ENCODE results near the gene ZNF521. TPM values are rescaled to one million over a fixed set of nuclear protein-coding genes. Genes with fewer than 3 reads are reported as not detected.

ZNF521 gene
- total RNA-seq, 1 experiment from 2014 or later = not detected

DNA sequence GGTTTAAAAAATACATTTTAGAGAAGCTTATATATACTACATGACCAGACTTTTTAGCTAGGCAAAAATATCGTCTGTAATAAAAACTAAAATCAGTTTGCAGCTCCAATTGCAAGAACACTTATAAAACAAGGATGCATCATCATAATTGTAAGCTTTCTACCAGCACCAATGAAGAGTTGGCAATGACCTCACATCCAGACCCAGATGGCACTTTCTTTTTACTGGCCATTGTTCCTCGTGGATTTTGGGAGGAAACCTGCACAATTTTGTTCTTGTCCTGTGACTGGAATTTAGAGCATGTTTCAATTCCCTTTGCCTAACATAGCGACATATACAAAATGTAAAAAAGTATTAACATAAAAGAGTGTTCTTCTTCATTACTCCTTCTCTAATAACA lies 174.3 kb downstream of the ZNF521 start:
- no TSS peak for BruUV-seq (replicated peaks)
- ChIA-PET POLR2A (no interaction called here), CTCF (interaction anchor here (0.6 kb wide), 1 partner anchor 30 kb away, joined by 3 read pairs; no protein-coding TSS in a partner anchor)
- no peaks in the 10 kb centered on the region for H3K27me3 Mint-ChIP-seq (ENCODE audit: insufficient read depth, unreplicated experiment)
- H3K4me3 Mint-ChIP-seq (ENCODE audit: unreplicated experiment) = no peak overlapping the region
- no peaks in the 10 kb centered on the region for H3K4me1 Mint-ChIP-seq (ENCODE audit: insufficient read depth, unreplicated experiment)
- DNase-seq (ENCODE audit: unreplicated experiment) = no peak
- TF ChIP-seq, protein P1, sequence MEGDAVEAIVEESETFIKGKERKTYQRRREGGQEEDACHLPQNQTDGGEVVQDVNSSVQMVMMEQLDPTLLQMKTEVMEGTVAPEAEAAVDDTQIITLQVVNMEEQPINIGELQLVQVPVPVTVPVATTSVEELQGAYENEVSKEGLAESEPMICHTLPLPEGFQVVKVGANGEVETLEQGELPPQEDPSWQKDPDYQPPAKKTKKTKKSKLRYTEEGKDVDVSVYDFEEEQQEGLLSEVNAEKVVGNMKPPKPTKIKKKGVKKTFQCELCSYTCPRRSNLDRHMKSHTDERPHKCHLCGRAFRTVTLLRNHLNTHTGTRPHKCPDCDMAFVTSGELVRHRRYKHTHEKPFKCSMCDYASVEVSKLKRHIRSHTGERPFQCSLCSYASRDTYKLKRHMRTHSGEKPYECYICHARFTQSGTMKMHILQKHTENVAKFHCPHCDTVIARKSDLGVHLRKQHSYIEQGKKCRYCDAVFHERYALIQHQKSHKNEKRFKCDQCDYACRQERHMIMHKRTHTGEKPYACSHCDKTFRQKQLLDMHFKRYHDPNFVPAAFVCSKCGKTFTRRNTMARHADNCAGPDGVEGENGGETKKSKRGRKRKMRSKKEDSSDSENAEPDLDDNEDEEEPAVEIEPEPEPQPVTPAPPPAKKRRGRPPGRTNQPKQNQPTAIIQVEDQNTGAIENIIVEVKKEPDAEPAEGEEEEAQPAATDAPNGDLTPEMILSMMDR (IDR thresholded peaks at IDR 0.05; ENCODE audit: unreplicated experiment) = no peak
- H3K36me3 Mint-ChIP-seq (ENCODE audit: insufficient read depth, unreplicated experiment) = no peaks in the 10 kb centered on the region
- no peaks in the 10 kb centered on the region for H3K9me3 Mint-ChIP-seq (ENCODE audit: unreplicated experiment)
- H3K27ac Mint-ChIP-seq (ENCODE audit: low read depth, unreplicated experiment) = no peak overlapping the region
- intact Hi-C loops (cut with micrococcal nuclease) = no loop called here

DNA sequence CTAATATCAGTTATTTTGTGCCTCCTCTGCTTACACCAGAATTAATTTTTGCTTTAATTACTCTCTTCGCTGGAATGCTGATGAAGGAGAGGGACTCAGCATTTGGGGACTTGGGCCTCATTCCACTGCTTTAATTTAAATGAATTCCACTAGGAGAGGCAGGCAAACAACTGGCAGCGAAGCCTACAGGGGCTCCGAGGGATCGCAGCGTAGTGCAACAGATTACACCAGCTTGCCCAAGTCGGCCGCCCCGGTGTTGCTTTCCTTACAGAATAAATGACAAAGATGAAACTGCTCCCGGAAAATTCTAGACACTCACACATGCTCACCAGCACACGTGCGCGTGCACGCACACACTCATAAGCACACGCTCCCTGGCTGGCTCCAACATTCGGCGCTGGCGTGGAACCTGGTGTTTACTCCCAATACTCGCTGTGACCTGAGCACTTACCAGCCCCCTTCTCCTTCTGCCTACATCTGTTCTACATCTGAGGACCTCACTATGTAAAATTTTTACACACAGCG lies 175.4 kb downstream of the ZNF521 start:
- DNase-seq (ENCODE audit: unreplicated experiment) = no peak
- intact Hi-C loops (cut with micrococcal nuclease) = no loop called here
- no TSS peak for BruUV-seq (replicated peaks)
- Mint-ChIP-seq H3K9me3 (ENCODE audit: unreplicated experiment) (no peaks in the 10 kb centered on the region), H3K27ac (ENCODE audit: low read depth, unreplicated experiment) (no peak overlapping the region), H3K4me1 (ENCODE audit: insufficient read depth, unreplicated experiment) (no peaks in the 10 kb centered on the region), H3K27me3 (ENCODE audit: insufficient read depth, unreplicated experiment) (no peaks in the 10 kb centered on the region), H3K4me3 (ENCODE audit: unreplicated experiment) (no peak overlapping the region), H3K36me3 (ENCODE audit: insufficient read depth, unreplicated experiment) (no peaks in the 10 kb centered on the region)
- TF ChIP-seq, protein P1 (IDR thresholded peaks at IDR 0.05; ENCODE audit: unreplicated experiment) = no peak
- ChIA-PET CTCF (no interaction called here), POLR2A (no interaction called here)

DNA sequence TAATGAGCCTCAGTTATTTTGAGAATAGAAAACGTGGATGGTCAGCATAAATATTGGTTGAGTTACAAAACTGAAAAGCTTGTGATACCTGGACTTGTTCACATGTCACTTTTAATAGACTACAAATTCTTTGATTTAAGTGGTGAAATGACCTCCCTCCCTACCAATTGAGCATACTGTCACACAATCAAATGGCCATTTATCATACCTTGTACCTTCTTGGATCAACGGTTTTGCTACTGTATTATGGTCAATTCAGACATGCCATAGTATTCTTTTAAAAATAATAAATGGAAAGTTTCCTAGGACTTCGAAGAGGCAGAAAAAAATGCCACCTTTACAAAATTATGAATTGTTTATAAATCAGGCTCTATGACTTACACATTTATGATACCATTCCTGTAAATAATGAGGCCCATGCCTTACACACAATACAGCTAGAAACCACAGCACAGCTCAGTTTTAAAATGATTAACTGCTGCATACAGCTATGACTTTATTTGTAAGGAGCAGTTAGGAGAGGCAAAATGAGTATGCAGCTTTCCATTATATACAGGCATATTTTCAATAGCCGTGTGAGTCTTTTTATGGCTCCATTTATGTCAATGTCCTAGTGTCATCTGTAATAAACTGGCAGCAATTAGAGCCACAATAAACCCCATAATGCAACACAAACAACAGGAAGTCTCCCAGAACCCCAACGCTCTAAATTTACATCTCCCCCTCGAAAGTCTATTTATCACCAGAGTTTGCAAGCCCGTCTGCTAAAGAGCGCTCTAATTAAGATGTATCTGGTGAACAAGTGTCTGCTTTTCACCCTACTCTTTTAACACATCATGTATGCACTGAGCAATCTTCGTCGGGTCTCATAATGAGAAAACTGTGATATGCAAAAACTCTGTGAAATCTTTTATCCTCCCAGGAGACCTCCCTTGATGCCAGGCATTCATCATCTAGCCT lies 176.1 kb downstream of the ZNF521 start:
- ChIA-PET POLR2A (no interaction called here), CTCF (interaction anchor here (0.7 kb wide), 1 partner anchor 31 kb away, joined by 3 read pairs; no protein-coding TSS in a partner anchor)
- Mint-ChIP-seq H3K27ac (ENCODE audit: low read depth, unreplicated experiment) (no peak overlapping the region), H3K36me3 (ENCODE audit: insufficient read depth, unreplicated experiment) (no peaks in the 10 kb centered on the region), H3K4me1 (ENCODE audit: insufficient read depth, unreplicated experiment) (no peaks in the 10 kb centered on the region), H3K9me3 (ENCODE audit: unreplicated experiment) (no peaks in the 10 kb centered on the region), H3K27me3 (ENCODE audit: insufficient read depth, unreplicated experiment) (no peaks in the 10 kb centered on the region), H3K4me3 (ENCODE audit: unreplicated experiment) (no peak overlapping the region)
- no peak for DNase-seq (ENCODE audit: unreplicated experiment)
- intact Hi-C loops (cut with micrococcal nuclease) = no loop called here
- no TSS peak for BruUV-seq (replicated peaks)
- TF ChIP-seq, protein P1 (IDR thresholded peaks at IDR 0.05; ENCODE audit: unreplicated experiment) = no peak

DNA sequence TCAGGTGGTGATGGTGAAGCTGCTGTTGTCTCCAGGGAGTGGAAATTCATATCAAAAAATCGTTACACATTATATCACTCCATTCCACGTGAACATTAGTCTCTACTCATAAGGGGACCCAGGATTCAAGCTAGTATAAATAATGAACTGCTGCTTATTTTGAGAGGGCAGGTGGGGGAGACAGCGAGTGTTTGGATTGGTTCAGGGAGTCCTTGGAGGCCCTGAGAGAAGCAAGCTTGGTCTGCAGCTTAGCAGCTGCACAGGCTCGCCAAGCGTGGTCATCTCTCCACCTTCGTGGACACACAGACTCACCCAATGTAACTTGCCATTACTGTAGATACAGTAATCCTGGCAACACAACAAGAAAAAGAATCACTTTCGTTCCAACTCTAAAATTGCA lies 177.6 kb downstream of the ZNF521 start:
- POLR2A ChIA-PET = interaction anchor here (0.7 kb wide), 1 partner anchor 274 kb away, joined by 3 read pairs; no protein-coding TSS in a partner anchor
- CTCF ChIA-PET = no interaction called here
- no peaks in the 10 kb centered on the region for H3K9me3 Mint-ChIP-seq (ENCODE audit: unreplicated experiment)
- no peak overlapping the region for H3K4me3 Mint-ChIP-seq (ENCODE audit: unreplicated experiment)
- no TSS peak for BruUV-seq (replicated peaks)
- no peaks in the 10 kb centered on the region for H3K36me3 Mint-ChIP-seq (ENCODE audit: insufficient read depth, unreplicated experiment)
- TF ChIP-seq, protein P1 (IDR thresholded peaks at IDR 0.05; ENCODE audit: unreplicated experiment) = no peak
- intact Hi-C loops (cut with micrococcal nuclease) = no loop called here
- no peak for DNase-seq (ENCODE audit: unreplicated experiment)
- H3K27ac Mint-ChIP-seq (ENCODE audit: low read depth, unreplicated experiment) = no peak overlapping the region
- H3K27me3 Mint-ChIP-seq (ENCODE audit: insufficient read depth, unreplicated experiment) = no peaks in the 10 kb centered on the region
- H3K4me1 Mint-ChIP-seq (ENCODE audit: insufficient read depth, unreplicated experiment) = no peaks in the 10 kb centered on the region

Measured in MCF 10A (cell line).